ENCODE data around the gene ATXN10. TPM values are rescaled to one million over a fixed set of nuclear protein-coding genes. Genes with fewer than 3 reads are reported as not detected.

The ATXN10 gene
- total RNA-seq, 1 experiment from 2014 or later, result 135 TPM

DNA sequence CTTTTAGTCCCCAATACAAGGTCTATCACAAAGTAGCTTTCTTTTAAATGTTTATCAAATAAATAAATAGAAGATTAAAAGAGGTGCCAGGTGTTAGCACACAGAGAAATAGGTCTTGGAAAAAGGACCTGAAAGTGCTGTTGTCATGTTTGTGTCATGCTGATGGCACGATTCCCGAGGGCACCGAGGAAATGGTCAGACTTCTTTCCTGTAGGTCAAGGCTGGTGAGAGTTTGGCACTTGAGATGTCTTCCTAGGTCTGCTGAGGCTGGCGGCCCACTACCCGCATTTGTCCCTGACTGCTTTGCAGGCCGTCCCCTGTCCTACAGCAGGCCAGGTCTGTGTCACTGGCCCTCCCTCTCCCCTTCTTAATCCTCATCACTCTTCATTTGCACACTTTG is 112.1 kb downstream of the ATXN10 start (continued):
- TF ChIP-seq EGR1 (IDR thresholded peaks at IDR 0.05; ENCODE audit: low read depth) (no peak), CEBPB (IDR thresholded peaks at IDR 0.05; ENCODE audit: low read depth) (no peak), YY1 (IDR thresholded peaks at IDR 0.05; ENCODE audit: extremely low read depth, insufficient replicate concordance, low read depth, low read length) (no peak), POLR2A (IDR thresholded peaks at IDR 0.05; ENCODE audit: borderline replicate concordance, extremely low read depth, insufficient read depth, insufficient read length) (no peak), EZH2phosphoT487 (IDR thresholded peaks at IDR 0.05; ENCODE audit: borderline replicate concordance) (no peak), POLR2AphosphoS5 (IDR thresholded peaks at IDR 0.05; ENCODE audit: low read depth, low read length) (no peak), SRF (IDR thresholded peaks at IDR 0.05; ENCODE audit: low read depth) (no peak), SP1 (IDR thresholded peaks at IDR 0.05; ENCODE audit: low read depth) (no peak)
- TF ChIP-seq, protein P1, sequence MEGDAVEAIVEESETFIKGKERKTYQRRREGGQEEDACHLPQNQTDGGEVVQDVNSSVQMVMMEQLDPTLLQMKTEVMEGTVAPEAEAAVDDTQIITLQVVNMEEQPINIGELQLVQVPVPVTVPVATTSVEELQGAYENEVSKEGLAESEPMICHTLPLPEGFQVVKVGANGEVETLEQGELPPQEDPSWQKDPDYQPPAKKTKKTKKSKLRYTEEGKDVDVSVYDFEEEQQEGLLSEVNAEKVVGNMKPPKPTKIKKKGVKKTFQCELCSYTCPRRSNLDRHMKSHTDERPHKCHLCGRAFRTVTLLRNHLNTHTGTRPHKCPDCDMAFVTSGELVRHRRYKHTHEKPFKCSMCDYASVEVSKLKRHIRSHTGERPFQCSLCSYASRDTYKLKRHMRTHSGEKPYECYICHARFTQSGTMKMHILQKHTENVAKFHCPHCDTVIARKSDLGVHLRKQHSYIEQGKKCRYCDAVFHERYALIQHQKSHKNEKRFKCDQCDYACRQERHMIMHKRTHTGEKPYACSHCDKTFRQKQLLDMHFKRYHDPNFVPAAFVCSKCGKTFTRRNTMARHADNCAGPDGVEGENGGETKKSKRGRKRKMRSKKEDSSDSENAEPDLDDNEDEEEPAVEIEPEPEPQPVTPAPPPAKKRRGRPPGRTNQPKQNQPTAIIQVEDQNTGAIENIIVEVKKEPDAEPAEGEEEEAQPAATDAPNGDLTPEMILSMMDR (IDR thresholded peaks at IDR 0.05 in 2 of 3, conservative IDR thresholded peaks at IDR 0.05 in 1 of 3; ENCODE audit: borderline replicate concordance in 1 of 3, insufficient read depth in 1 of 3, low read depth in 2 of 3, low read length in 2 of 3), result no peak
- TF ChIP-seq, protein P2, sequence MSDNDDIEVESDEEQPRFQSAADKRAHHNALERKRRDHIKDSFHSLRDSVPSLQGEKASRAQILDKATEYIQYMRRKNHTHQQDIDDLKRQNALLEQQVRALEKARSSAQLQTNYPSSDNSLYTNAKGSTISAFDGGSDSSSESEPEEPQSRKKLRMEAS (IDR thresholded peaks at IDR 0.05), result no peak

GRCh38 chr22:45784357-45785277 is 113.0 kb downstream of the ATXN10 start:
- DNase-seq (ENCODE audit: low read depth, low spot score) (no peak), ATAC-seq (no peak)
- Histone ChIP-seq H3K9ac (ENCODE audit: low read length) (no peak overlapping the region), H3K4me2 (ENCODE audit: low read length) (no peak overlapping the region), H3K4me3 (replicated peaks in 1 of 2; ENCODE audit: low read depth in 1 of 2, low read length in 2 of 2) (no peak overlapping the region), H4K20me1 (ENCODE audit: insufficient read depth) (no peaks in the 10 kb centered on the region), H3K27me3 (ENCODE audit: insufficient read depth, low read length) (no peaks in the 10 kb centered on the region), H3K4me1 (ENCODE audit: control insufficient read depth in 1 of 2, insufficient read depth in 2 of 2, low read length in 2 of 2) (peaks cover 0 to 10% of the 10 kb centered on the region in 2 experiments; a peak in 1 of 4 replicates), H3K9me3 (ENCODE audit: control insufficient read depth in 1 of 2, insufficient read depth in 1 of 2, low read depth in 1 of 2, low read length in 2 of 2) (no peaks in the 10 kb centered on the region), H2AFZ (ENCODE audit: low read depth, low read length, poor library complexity, severe bottlenecking) (no peak overlapping the region), H3K79me2 (ENCODE audit: insufficient read depth, low read length) (peaks cover 6% of the 10 kb centered on the region), H3K36me3 (ENCODE audit: control insufficient read depth in 1 of 2, insufficient read depth in 2 of 2, low read length in 2 of 2) (no peaks in the 10 kb centered on the region), H3K9me2 (ENCODE audit: insufficient read depth) (no peaks in the 10 kb centered on the region), H3K27ac (ENCODE audit: low read depth, low read length) (no peak overlapping the region)
- ChIA-PET POLR2A (no interaction called here), CTCF (no interaction called here), RAD21 (ENCODE audit: low non-redundant PET in 1 of 2, low total read pairs in 2 of 2, uncharacterized antibody in 2 of 2, unreplicated experiment in 2 of 2) (no interaction called here)
- intact Hi-C loops (cut with micrococcal nuclease), result no loop called here
- BruUV-seq (replicated peaks), result no TSS peak
- TF ChIP-seq, protein P1 (IDR thresholded peaks at IDR 0.05 in 2 of 3, conservative IDR thresholded peaks at IDR 0.05 in 1 of 3; ENCODE audit: borderline replicate concordance in 1 of 3, insufficient read depth in 1 of 3, low read depth in 2 of 3, low read length in 2 of 3), result no peak
- TF ChIP-seq SRF (IDR thresholded peaks at IDR 0.05; ENCODE audit: low read depth) (no peak), ELF1 (IDR thresholded peaks at IDR 0.05; ENCODE audit: borderline replicate concordance, low read depth) (no peak)
